ENCODE measurements around the gene TET2.

DNA sequence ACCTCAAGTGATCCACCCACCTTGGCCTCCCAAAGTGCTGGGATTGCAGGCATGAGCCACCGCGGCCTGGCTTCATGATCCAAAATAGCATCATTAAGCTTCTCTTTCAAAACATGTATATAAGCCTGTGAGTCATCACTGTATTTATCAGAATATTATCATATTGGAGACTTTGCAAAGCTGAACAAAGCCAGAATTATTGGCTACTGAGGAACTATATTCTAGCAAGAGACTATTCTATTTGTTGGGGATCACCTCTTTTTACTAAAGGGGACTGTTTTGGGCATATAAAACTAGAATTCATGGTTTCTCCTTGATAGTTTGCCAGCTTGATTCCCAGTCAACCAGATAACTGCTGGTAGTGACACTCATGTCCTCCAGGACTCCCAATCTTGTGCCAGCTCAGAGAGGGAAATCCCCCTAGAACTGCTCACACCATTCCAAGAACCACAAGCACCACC lies 40.1 kb downstream of the TET2 start:
- TF ChIP-seq SUZ12 (IDR thresholded peaks at IDR 0.05; ENCODE audit: extremely low read depth, insufficient read depth, insufficient read length) (no peak), ZNF274 (IDR thresholded peaks at IDR 0.05; ENCODE audit: low read depth, low read length) (no peak)
